GM19372 (cell line): Measurements from ENCODE around the gene RBAK.
"Not testable (repeated sequence)": the region's sequence is repeated elsewhere in the genome, so short reads cannot be mapped to it uniquely, and the experiment has no call there.

Source experiments
- ATAC-seq: cut with Tn5 transposase; IDR thresholded peaks from one replicate; pipeline ENCODE4 v1.9.1; 2021; ENCODE audit warnings: mild to moderate bottlenecking, low read depth, moderate library complexity; ENCODE audit not compliant: unreplicated experiment

RBAK gene

DNA sequence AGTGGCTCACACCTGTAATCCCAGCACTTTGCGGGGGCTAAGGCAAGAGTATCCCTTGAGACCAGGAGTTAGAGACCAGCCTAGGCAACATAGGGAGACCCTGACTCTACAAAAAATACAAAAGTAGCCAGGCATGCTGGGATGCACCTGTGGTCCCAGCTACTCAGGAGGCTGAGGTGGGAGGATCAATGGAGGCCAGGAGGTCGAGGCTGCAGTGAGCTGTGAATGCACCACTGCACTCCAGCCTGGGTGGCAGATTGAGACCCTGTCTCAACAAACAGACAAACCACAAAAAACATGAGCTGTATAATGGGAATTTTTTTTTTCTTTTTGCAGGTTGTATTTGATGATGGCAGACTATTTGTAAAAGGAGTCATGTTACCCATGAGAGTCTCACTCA, 1.5 kb downstream of the RBAK start:
- ATAC-seq: not testable (repeated sequence)

DNA sequence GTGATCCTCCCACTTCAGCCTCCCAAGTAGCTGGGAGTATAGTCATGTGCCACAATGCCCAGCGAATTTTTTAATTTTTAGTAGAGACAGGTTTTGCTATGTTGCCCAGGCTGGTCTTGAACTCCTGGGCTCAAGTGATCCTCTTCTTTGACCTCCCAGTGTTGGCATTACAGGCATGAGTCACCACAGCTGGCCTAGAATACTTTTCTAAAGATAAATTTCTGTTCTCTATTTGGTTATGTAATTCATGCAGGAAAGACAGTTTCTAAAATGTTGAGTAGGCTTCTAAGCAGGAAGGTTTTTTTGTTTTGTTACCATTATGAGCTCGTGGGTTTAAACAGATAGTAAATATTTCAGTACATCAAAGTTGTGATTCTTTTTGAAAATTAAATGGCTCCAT, 5.0 kb downstream of the RBAK start:
- no peak for ATAC-seq

DNA sequence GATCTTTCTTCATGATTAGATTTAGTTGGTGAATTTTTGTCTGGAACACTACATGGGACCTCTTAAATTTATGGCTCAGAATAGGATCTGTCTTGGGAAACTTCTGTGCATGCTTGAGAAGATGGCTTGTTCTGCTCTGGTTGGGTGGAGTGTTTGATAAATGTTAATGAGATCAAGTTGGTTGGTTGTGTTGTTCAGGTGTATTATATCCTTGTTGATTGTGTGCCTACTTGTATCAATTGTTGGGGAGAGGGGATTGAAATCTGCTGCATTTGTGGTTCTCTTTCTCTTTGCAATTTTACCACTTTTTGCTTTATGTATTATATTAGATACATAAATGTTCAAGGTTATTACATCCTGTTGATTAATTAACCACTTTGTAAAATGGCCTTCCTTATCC, 6.1 kb downstream of the RBAK start:
- not testable (repeated sequence) for ATAC-seq

DNA sequence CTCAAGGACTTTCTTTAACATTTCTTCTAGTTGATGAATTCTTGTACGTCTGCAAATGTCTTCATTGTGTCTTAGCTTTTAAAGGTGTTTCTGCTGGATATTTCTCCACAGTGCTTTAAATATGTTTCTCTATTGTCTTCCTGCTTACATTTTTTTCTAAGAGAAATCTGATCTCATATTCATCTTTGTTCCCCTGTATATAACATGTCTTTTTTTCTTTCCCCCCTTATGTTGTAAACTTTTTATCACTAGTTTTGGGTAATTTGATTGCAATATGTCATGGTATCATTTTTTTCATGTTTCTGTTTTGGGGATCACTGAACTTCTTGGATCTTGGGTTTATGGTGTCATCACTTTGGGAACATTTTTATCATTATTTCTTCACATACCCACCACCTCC, 7.5 kb downstream of the RBAK start:
- no peak for ATAC-seq

DNA sequence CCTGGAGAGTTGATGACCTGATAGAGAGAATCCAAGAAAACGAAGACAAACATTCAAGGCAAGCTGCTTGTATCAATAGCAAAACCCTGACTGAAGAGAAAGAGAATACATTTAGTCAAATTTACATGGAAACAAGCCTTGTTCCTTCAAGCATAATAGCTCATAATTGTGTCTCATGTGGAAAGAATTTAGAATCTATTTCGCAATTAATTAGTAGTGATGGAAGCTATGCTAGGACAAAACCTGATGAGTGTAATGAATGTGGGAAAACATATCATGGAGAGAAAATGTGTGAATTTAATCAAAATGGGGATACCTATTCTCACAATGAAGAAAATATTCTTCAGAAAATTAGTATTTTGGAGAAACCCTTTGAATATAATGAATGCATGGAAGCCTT, 18.0 kb downstream of the RBAK start:
- no peak for ATAC-seq

DNA sequence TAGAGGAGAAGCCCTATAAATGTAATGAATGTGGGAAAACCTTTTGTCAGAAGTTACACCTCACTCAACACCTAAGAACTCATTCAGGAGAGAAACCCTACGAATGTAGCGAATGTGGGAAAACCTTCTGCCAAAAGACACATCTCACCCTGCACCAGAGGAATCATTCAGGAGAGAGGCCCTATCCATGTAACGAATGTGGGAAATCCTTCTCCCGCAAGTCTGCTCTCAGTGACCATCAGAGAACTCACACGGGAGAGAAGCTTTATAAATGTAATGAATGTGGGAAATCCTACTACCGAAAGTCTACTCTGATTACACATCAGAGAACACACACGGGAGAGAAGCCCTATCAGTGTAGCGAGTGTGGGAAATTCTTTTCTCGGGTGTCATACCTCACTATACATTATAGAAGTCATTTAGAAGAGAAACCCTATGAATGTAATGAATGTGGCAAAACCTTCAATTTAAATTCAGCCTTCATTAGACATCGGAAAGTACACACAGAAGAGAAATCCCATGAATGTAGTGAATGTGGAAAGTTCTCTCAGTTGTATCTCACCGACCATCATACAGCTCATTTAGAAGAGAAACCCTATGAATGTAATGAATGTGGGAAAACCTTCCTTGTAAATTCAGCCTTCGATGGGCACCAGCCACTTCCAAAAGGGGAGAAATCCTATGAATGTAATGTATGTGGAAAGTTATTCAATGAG, 18.9 kb downstream of the RBAK start:
- no peak for ATAC-seq

DNA sequence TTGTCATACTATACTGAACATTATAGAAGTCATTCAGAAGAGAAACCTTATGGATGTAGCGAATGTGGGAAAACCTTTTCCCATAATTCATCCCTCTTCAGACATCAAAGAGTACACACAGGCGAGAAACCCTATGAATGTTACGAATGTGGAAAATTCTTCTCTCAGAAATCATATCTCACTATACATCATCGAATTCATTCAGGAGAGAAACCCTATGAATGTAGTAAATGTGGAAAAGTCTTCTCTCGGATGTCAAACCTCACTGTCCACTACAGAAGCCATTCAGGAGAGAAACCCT, 19.4 kb downstream of the RBAK start:
- no peak for ATAC-seq

DNA sequence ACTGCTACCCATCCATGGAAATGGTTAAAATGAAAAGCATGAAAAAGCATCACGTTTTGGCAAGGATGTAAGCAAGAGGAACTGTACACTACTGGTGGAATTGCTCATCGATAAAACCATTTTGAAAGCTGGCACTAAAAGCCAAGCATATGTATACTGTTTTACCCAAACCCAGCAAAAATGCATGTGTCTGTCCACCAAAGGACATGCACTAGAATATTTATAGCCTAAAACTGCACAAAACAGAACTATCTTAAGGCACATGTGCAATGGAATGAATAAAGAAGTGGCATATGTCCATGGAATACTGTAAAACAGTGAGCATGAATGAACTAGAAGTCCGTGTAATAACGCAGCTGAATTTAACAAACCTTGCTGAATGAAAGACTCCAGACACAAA, 22.9 kb downstream of the RBAK start:
- no peak for ATAC-seq

DNA sequence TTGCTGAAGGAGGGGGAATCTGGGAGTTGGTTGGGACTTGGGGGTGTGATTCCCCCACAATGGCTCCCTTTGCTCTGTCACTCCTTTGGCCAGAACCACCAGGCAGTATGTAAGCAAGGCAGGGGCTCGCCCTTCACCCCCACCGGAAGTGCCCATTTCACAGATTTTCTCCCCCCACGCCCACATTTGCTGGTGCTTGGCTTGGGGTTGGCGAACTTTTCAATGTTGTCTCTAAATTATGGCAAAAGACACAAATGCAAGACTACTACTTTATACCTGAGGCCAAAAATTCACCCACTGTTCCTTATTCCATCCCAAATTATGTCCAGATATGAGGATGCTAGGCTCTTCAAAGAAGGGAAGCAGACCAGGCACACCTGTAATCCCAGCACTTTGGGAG, 24.5 kb downstream of the RBAK start:
- ATAC-seq: no peak

DNA sequence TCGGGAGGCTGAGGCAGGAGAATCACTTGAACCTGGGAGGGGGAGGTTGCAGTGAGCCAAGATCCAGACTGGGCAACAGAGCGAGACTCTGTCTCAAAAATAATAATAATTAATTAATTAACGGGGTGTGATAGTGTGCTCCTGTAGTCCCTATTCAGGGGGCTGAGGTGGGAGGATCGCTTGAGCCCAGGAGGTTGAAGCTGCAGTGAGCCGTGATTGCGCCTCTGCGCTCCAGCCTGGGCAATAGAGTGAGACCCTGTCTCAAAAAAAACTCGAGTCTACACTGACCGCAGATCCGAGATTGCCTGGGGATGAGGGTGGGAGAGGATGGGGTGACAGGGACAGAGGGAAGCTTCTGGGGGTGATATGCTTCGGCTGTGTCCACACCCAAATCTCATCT, 29.5 kb downstream of the RBAK start:
- not testable (repeated sequence) for ATAC-seq

DNA sequence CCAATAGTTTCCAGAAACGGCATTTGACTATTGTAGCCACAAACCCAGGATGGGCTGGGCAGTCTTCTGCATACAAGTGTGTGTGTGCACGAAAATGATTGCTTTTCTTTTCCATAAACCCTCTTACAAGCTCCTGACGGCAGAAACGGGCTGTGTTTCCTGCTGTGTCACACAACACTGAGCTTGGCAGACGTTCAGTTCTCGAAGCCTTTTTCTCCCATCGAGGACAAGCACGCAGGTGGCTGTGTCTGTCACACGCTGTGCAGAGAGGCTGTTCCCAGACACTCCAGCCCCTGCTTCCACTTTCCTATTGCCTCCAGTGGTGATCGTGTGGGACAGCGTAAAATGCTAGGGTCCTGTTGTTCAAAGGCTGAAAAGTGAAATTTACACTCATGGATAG, 32.1 kb downstream of the RBAK start:
- no peak for ATAC-seq

DNA sequence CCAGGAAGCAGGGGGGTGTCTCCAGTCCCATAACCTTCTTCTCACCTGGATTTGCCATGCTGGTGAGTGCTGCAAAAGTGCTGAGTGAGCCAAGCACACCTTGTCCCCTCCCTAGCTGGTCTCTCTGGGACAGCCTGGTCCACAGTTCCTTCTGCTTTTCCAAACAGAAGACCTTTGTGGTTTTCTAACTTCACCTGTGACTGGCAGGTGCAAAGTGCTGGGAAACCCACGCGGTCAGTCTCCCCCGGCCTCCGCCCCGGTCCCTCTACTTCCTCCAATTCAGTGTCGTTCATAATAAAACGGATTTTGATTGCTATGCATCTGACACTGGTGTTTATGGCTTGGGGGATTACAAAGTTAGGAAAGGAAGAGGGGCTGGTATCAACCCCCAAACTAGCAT, 37.1 kb downstream of the RBAK start:
- no peak for ATAC-seq

DNA sequence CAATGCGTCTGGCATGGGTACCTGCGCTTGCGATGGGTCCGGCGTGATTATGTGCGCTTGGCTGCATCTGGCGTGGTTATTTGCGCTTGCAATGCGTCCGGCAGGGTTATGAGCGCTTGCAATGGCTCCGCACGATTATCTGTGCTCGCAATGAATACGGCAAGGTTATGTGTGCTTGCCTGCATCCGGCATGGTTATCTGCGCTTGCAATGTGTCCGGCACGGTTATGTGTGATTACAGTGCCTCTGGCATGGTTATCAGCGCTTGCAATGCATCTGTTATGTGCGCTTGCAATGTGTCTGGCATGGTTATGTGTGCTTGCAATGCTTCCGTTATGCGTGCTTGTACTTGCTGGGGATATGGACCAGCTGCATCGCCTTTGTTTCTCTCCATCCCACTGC, 37.7 kb downstream of the RBAK start:
- no peak for ATAC-seq

DNA sequence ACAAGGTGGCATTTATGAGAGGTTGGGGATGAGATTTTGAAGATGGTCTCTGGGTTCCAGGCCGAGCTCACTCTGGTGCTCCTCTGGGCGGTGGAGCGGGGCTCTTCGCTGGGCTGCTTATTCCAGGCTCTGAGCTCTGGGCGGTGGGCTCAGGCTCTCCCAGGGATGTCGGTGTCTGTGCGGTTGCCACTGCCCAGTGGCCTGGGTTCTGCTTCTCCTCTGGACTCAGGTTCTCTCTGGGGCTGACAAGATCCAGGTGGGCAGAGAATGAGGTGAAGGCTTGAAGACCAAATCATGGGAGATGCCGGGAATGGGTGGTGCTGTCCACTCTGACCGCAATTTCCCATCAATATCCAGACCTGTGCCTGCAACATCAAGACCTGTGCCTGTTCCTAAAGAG, 40.6 kb downstream of the RBAK start:
- no peak for ATAC-seq

DNA sequence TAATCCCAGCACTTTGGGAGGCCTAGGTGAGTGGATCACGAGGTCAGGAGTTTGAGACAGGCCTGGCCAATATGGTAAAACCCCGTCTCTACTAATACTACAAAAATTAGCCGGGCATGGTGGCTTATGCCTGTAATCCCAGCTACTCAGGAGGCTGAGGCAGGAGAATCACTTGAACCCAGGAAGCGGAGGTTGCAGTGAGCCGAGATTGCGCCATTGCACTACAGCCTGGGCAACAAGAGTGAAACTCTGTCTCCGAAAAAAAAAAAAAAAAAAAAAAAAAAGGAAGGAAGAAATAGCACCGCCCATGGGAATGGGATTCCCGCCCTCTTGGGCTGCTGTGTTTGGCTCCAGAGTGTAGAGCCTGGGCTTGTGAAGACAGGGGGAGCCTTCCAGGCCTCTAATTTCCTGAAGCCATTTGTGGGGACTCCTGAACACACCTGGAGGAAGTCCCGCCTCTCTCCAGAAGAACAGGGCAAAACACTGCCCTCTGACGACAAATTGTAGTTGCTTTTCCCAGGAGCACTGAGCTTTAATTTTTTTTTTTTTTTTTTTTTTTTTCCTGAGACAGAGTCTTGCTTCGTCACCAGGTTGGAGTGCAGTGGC, 42.7 kb downstream of the RBAK start:
- not testable (repeated sequence) for ATAC-seq

DNA sequence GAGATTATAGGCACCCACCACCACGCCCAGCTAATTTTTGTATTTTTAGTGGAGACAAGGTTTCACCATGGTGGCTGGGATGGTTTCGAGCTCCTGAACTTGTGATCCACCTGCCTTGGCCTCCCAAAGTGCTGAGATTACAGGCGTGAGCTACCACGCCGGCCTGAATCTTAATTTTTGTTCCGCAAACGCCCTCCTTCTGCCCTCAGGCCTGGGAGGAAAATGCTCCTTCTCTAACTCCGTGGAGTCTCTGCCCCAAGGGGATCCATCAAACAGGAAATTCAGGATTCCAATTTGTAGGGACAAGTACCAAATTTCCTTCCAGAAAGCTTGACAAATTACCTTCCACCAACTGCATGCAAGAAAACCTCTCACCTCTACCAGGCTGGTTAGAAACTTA, 43.2 kb downstream of the RBAK start:
- ATAC-seq: no peak

DNA sequence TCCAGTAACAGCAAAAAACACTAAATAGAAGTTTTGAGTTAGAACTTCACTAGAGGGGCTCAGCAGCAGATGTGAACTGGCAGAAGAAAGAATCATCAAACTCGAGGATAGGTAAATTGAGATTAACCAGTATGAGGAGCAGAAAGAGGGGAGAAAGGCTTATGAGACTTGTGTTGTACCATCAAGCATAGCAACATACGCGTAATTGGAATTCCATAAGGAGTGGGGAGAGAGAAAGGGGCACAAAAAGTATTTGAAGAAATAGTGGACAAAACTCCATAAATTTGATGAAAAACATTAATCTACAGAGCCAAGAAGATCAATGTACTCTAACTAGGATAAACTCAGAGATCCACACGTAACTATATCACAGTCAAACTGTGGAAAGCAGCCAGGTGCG, 48.3 kb downstream of the RBAK start:
- ATAC-seq: no peak

DNA sequence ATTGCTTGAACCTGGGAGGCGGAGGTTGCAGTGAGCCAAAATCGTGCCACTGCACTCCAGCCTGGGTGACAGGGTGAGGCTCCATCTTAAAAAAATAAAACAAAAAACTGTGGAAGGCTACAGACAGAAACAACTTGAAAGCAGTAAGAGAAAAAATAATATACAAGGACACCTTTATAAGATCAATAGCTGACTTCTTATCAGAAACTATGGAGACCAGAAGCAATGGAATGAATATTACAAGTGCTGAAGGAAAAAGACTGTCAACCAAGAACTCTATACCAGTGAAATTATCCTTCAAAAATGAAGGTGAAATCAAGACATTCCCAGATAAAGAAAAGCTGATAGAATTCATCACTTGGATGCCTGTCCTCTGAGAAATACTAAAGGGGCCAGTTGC, 49.0 kb downstream of the RBAK start:
- no peak for ATAC-seq

DNA sequence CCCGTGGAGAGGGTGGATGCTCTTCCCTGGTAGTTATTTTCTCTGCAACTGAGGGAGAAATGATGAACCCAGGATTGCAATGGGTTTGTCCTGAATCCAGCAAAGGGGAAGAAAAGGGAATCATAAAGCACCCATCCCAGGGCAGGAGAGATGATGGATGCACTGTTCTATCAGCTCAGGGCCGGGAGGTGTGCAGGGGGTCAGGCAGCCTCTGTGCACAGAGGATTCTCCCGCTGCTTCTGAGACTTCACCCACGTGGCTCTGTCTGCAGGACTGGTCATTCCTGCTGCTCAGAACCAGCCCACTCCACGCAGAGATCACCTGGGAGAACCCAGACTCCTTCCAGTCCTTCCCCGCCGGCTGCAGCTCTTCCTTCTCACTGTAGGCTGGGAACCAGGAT, 70.7 kb downstream of the RBAK start:
- no peak for ATAC-seq

DNA sequence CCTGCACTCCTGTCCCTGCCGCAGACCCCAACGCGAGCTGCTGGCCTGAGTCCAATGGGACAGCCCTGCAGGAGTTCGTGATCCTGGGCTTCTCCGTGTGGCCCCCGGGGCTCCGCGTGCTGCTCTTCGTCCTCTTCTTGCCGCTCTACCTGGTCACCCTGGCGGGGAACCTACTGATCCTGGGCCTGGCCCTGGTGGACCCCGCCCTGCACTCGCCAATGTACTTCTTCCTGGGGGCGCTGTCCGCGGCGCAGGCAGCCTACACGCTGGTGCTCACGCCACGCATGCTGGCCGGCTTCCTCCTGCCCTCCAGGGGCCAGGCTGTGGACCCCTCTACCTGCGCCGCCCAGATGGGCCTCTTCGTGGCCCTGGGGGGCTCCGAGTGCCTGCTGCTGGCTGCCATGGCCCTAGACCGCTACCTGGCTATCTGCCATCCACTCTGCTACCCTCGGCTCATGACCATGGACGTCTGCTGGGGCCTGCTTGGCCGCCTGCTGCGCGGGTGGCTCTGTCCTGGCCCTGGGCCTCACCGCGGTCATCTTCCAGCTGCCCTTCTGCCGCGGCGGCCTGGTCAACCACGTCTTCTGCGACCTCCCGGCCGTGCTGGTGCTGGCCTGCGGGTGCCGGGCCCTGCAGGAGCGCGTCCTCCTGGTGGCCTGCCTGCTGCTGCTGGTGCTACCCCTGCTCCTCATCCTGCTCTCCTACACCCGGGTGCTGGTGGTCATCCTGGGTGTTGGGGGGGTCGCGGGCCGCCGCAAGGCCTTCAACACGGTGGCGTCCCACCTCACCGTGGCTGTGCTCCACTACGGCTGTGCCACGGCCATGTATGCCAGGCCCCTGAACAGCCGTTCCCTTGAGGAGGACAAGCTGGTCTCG, 71.7 kb downstream of the RBAK start:
- ATAC-seq: no peak
